H1 (cell line): ENCODE results near the gene CYP2S1. TPM values are rescaled to one million over a fixed set of nuclear protein-coding genes. Genes with fewer than 3 reads are reported as not detected.

ENCODE experiments used
- CTCF ChIA-PET: fragments of 300-600 bp; sonication (Branson Sonifier 250); formaldehyde crosslinking; loops from one replicate; lab custom pipeline; 2021; ENCODE audit not compliant: partially characterized antibody; lab: Charles Lee
- POLR2A ChIA-PET: fragments of 300-600 bp; sonication (Branson Sonifier 250); formaldehyde crosslinking; loops from one replicate; lab custom pipeline; 2021; ENCODE audit warnings: inconsistent platforms; ENCODE audit not compliant: partially characterized antibody; lab: Charles Lee
- DNase-seq, 2 experiments: peaks; one replicate each; pipeline versions ENCODE4 v3.0.0 to v3.0.0-alpha.2; 2010 to 2022; ENCODE audit warnings: low spot score in 2 of 2, low read depth in 1 of 2, mixed read lengths in 1 of 2
- FAIRE-seq: peaks from 2 replicates; lab custom pipeline; 2011; peaks lifted over from hg19 to GRCh38; lab: Jason Lieb, UNC
- H2AFZ ChIP-seq: 2 replicates; pipeline ENCODE4 v1.8.1; 2012; ENCODE audit warnings: low read length, inconsistent platforms
- H2AK5ac ChIP-seq: 2 replicates; pipeline ENCODE4 v1.6.1; 2013; ENCODE audit warnings: low read depth, low read length
- H2BK120ac ChIP-seq: replicated peaks from 2 replicates; pipeline ENCODE3; 2013; ENCODE audit warnings: low read depth, low read length, inconsistent platforms
- H2BK12ac ChIP-seq: 2 replicates; pipeline ENCODE4 v1.6.1; 2013; ENCODE audit warnings: low read depth, low read length
- H2BK15ac ChIP-seq: 2 replicates; pipeline ENCODE4 v1.6.1; 2013; ENCODE audit warnings: low read length
- H2BK20ac ChIP-seq: 2 replicates; pipeline ENCODE4 v1.6.1; 2013; ENCODE audit warnings: low read length
- H2BK5ac ChIP-seq: 2 replicates; pipeline ENCODE4 v1.6.1; 2013; ENCODE audit warnings: low read depth, low read length
- H3K14ac ChIP-seq: 2 replicates; pipeline ENCODE4 v1.6.1; 2013; ENCODE audit warnings: inconsistent platforms; ENCODE audit not compliant: insufficient read length
- H3K18ac ChIP-seq: 2 replicates; pipeline ENCODE4 v1.6.1; 2013; ENCODE audit warnings: low read length; ENCODE audit errors: extremely low read depth
- H3K23ac ChIP-seq: 2 replicates; pipeline ENCODE4 v1.6.1; 2013; ENCODE audit warnings: inconsistent platforms; ENCODE audit not compliant: insufficient read length
- H3K23me2 ChIP-seq: 2 replicates; pipeline ENCODE4 v1.6.1; 2013; ENCODE audit warnings: low read depth, low read length
- H3K27ac ChIP-seq: 2 replicates; pipeline ENCODE4 v1.6.1; 2011; ENCODE audit warnings: low read depth, low read length, inconsistent platforms
- H3K27me3 ChIP-seq, 4 experiments: replicated peaks in 1 of 4; 1 replicate in 1 of 4; 2 replicates in 3 of 4; pipeline versions ENCODE4 v1.6.1 to v1.8.1; 2011 to 2013; ENCODE audit warnings: low read length in 3 of 4, mild to moderate bottlenecking in 3 of 4, inconsistent platforms in 2 of 4, mixed read lengths in 2 of 4, moderate library complexity in 1 of 4; ENCODE audit not compliant: control insufficient read depth in 3 of 4, insufficient read depth in 3 of 4; ENCODE audit errors: extremely low read depth in 1 of 4
- H3K36me3 ChIP-seq, 4 experiments: 2 replicates each; pipeline versions ENCODE4 v1.6.1 to v1.8.1; 2011 to 2013; ENCODE audit warnings: mild to moderate bottlenecking in 4 of 4, low read length in 3 of 4, moderate library complexity in 2 of 4, control low read depth in 1 of 4, inconsistent platforms in 1 of 4; ENCODE audit not compliant: insufficient read depth in 4 of 4, control insufficient read depth in 2 of 4
- H3K4ac ChIP-seq: replicated peaks from 2 replicates; pipeline ENCODE3; 2013; ENCODE audit warnings: low read length, low read depth, mixed read lengths, inconsistent platforms; ENCODE audit not compliant: insufficient read length
- H3K4me1 ChIP-seq, 4 experiments: replicated peaks in 1 of 4; 1 replicate in 1 of 4; 2 replicates in 3 of 4; pipeline versions ENCODE4 v1.6.1 to v1.8.1; 2011 to 2013; ENCODE audit warnings: low read length in 3 of 4, inconsistent platforms in 2 of 4, mixed read lengths in 1 of 4; ENCODE audit not compliant: insufficient read depth in 4 of 4, control insufficient read depth in 3 of 4
- H3K4me2 ChIP-seq, 2 experiments: 2 replicates each; pipeline versions ENCODE4 v1.6.1 to v1.8.1; 2011 to 2013; ENCODE audit warnings: low read depth in 2 of 2, low read length in 2 of 2, control low read depth in 1 of 2, inconsistent platforms in 1 of 2, mild to moderate bottlenecking in 1 of 2; ENCODE audit not compliant: insufficient read depth in 1 of 2
- H3K4me3 ChIP-seq, 4 experiments: fragments of 200-600, 300-600 bp in 1 of 4; sonication (generic), shearing (Covaris generic), sonication (Bioruptor Twin) in 1 of 4; 2 replicates each; pipeline versions ENCODE4 v1.5.1 to v1.8.1; 2011 to 2016; ENCODE audit warnings: low read length in 4 of 4, low read depth in 3 of 4, control low read depth in 2 of 4, inconsistent platforms in 2 of 4, mild to moderate bottlenecking in 2 of 4, mixed read lengths in 1 of 4, moderate library complexity in 1 of 4; ENCODE audit not compliant: insufficient read depth in 2 of 4; ENCODE audit errors: extremely low read depth in 1 of 4
- H3K56ac ChIP-seq: replicated peaks from 2 replicates; pipeline ENCODE3; 2013; ENCODE audit warnings: low read depth, mild to moderate bottlenecking, mixed read lengths, low read length, inconsistent platforms; ENCODE audit not compliant: insufficient read length
- H3K79me1 ChIP-seq: 2 replicates; pipeline ENCODE4 v1.6.1; 2013; ENCODE audit warnings: low read depth, low read length, control low read depth
- H3K79me2 ChIP-seq, 2 experiments: 2 replicates each; pipeline versions ENCODE4 v1.6.1 to v1.8.1; 2012 to 2013; ENCODE audit warnings: low read length in 2 of 2, mild to moderate bottlenecking in 2 of 2, inconsistent platforms in 1 of 2; ENCODE audit not compliant: insufficient read depth in 2 of 2, control insufficient read depth in 1 of 2
- H3K9ac ChIP-seq, 4 experiments: replicated peaks in 1 of 4; 1 replicate in 1 of 4; 2 replicates in 3 of 4; pipeline versions ENCODE4 v1.6.1 to v1.8.1; 2011 to 2013; ENCODE audit warnings: low read depth in 3 of 4, low read length in 3 of 4, control low read depth in 2 of 4, mild to moderate bottlenecking in 2 of 4, moderate library complexity in 2 of 4, inconsistent platforms in 1 of 4; ENCODE audit errors: extremely low read depth in 1 of 4
- H3K9me3 ChIP-seq, 2 experiments: 2 replicates each; pipeline versions ENCODE4 v1.6.1 to v1.8.1; 2012 to 2013; ENCODE audit warnings: mild to moderate bottlenecking in 2 of 2, moderate library complexity in 2 of 2, control low read depth in 1 of 2, inconsistent platforms in 1 of 2, low read depth in 1 of 2, low read length in 1 of 2, mixed read lengths in 1 of 2; ENCODE audit not compliant: insufficient read depth in 2 of 2
- H4K20me1 ChIP-seq, 2 experiments: replicated peaks in 1 of 2; 2 replicates each; pipeline versions ENCODE3 to v1.8.1; 2011 to 2013; ENCODE audit warnings: inconsistent platforms in 2 of 2, low read length in 2 of 2, mild to moderate bottlenecking in 1 of 2; ENCODE audit not compliant: insufficient read depth in 2 of 2, control insufficient read depth in 1 of 2
- H4K5ac ChIP-seq: 2 replicates; pipeline ENCODE4 v1.6.1; 2013; ENCODE audit warnings: low read length, low read depth, mixed read lengths, inconsistent platforms; ENCODE audit not compliant: insufficient read length
- H4K8ac ChIP-seq: 2 replicates; pipeline ENCODE4 v1.8.0; 2013; ENCODE audit warnings: mild to moderate bottlenecking, moderate library complexity, low read length, inconsistent platforms; ENCODE audit not compliant: insufficient read depth; ENCODE audit errors: extremely low read depth
- H4K91ac ChIP-seq: replicated peaks from 2 replicates; pipeline ENCODE3; 2013; ENCODE audit warnings: low read length, mixed read lengths, inconsistent platforms; ENCODE audit not compliant: insufficient read length
- KDM1A ChIP-seq: fragments of 200-600, 300-600 bp; sonication (generic); IDR thresholded peaks from 2 replicates; pipeline ENCODE4 v1.7.1; 2016; ENCODE audit warnings: mild to moderate bottlenecking, low read length, borderline replicate concordance
- SAP30 ChIP-seq: fragments of 300-600 bp; sonication (generic); IDR thresholded peaks from 2 replicates; pipeline ENCODE4 v1.7.1; 2012; ENCODE audit warnings: low read length, moderate library complexity, mild to moderate bottlenecking, inconsistent platforms; ENCODE audit not compliant: insufficient read depth, insufficient replicate concordance
- SP2 ChIP-seq: IDR thresholded peaks from 2 replicates; pipeline ENCODE4 v1.6.1; 2012; ENCODE audit warnings: mild to moderate bottlenecking, low read length, inconsistent platforms
- TCF12 ChIP-seq: IDR thresholded peaks from 2 replicates; pipeline ENCODE4 v1.6.1; 2011; ENCODE audit warnings: low read depth, mild to moderate bottlenecking, low read length
- USF2 ChIP-seq: IDR thresholded peaks from 2 replicates; pipeline ENCODE4 v1.6.1; 2011; ENCODE audit warnings: low read length, improper control_type of control experiment
- WGBS, 2 experiments: shearing (Covaris generic) in 1 of 2; methylation state at CpG; one replicate each; pipeline versions ENCODE4 v1.1.6 to v1.1.7; 2013 to 2015; ENCODE audit warnings: low lambda C conversion rate in 2 of 2, mixed read lengths in 2 of 2, inconsistent platforms in 1 of 2, low coverage in 1 of 2, missing lambda C conversion rate in 1 of 2; ENCODE audit not compliant: insufficient replicate concordance in 2 of 2, insufficient coverage in 1 of 2, insufficient read length in 1 of 2; ENCODE audit errors: extremely low coverage in 1 of 2, missing lambda C conversion rate in 1 of 2; 5-methylcytosine and 5-hydroxymethylcytosine counted together
- polyA plus RNA-seq, 7 experiments: library from polyadenylated mRNA; depleted of rRNA in 3 of 7; stranded (reverse) in 5 of 7; unstranded in 2 of 7; fragments of >200 nt in 5 of 7; fragments of 200-250 nt in 2 of 7; gene quantifications; 1 replicate in 5 of 7; 2 replicates in 1 of 7; 4 replicates in 1 of 7; pipeline versions ENCODE4 v1.2.1 to v1.2.3, GENCODE V29; 2011 to 2013; ENCODE audit warnings: missing spikeins in 2 of 7, mixed read lengths in 2 of 7
- total RNA-seq: library from RNA; stranded (reverse); fragmentation: NEBNext Ultra II Directional; extraction: Animal tissue kit (Norgen Biotek cat#: 25700); gene quantifications from 2 replicates; pipeline ENCODE4 v1.2.1, GENCODE V29; 2021

Gene CYP2S1
- total and polyA plus RNA-seq, 2 of the 8 experiments (the other 6 are each of a cell fraction or from before 2014, with no cell fraction given), result 97.9 to 245 TPM

- no peak overlapping the region for H4K5ac ChIP-seq
- H3K4me3 ChIP-seq, result no peak overlapping the region
- H3K4me1 ChIP-seq, result no peaks in the 10 kb centered on the region; a peak in 1 of 7 replicates
- H3K14ac ChIP-seq, result no peak overlapping the region
- H3K9ac ChIP-seq, result no peak overlapping the region
- no peaks in the 10 kb centered on the region for H3K79me2 ChIP-seq
- WGBS, 2 experiments, result 99% methylated on average over 8 of the region's 8 CpGs; no CpG with 5 or more reads in 1 of the 2 experiments
- H2AFZ ChIP-seq, result no peak overlapping the region
- H2BK12ac ChIP-seq, result no peak overlapping the region
- H3K36me3 ChIP-seq, result peaks cover 5 to 37% (median 5%) of the 10 kb centered on the region in 4 experiments; a peak in 6 of 8 replicates
- peaks cover 4% of the 10 kb centered on the region; the same call in 1 of the 2 replicates for H3K79me1 ChIP-seq
- H2BK120ac ChIP-seq, result no peak overlapping the region
- H3K4ac ChIP-seq, result no peak overlapping the region
- no peak overlapping the region for H4K8ac ChIP-seq
- H4K91ac ChIP-seq, result no peak overlapping the region
- no peak overlapping the region for H3K23ac ChIP-seq
- H2BK5ac ChIP-seq, result no peak overlapping the region
- no peak overlapping the region for H2BK15ac ChIP-seq
- CTCF ChIA-PET, result interaction anchor here (0.7 to 0.8 kb wide), 2 partner anchors 22 to 30 kb away, joined by 3 read pairs; no protein-coding TSS in a partner anchor
- peaks cover 0 to 13% of the 10 kb centered on the region in 2 experiments for H4K20me1 ChIP-seq
- peaks cover 10% of the 10 kb centered on the region; the same call in 1 of the 2 replicates for H3K23me2 ChIP-seq
- no peaks in the 10 kb centered on the region for H3K27me3 ChIP-seq
- H3K9me3 ChIP-seq, result no peaks in the 10 kb centered on the region; a peak in 1 of 4 replicates
- no peak overlapping the region for H2AK5ac ChIP-seq
- TF ChIP-seq SAP30, result no peak
- no peak for TF ChIP-seq SP2
- no peak for TF ChIP-seq TCF12
- TF ChIP-seq USF2, result no peak
- TF ChIP-seq KDM1A, result peak; percentile 14; the same call in 1 of the 2 replicates
- TF ChIP-seq, all 59 proteins: peak for 1
- no peak overlapping the region for H3K18ac ChIP-seq
- POLR2A ChIA-PET, result interaction anchor here (0.7 to 7.5 kb wide), 5 partner anchors 10 to 39 kb away, joined by 3 to 49 read pairs (median 3); partner anchors contain the start of gene AXL
- H3K27ac ChIP-seq, result no peak overlapping the region
- no peak overlapping the region for H2BK20ac ChIP-seq
- no peak for FAIRE-seq
- no peak overlapping the region for H3K4me2 ChIP-seq
- no peak for DNase-seq
- no peak overlapping the region for H3K56ac ChIP-seq
These were observed 41.6 kb downstream of the CYP2S1 start for GRCh38 chr19:41234512-41235168.
